ENCODE results near the gene MACROD2.

Gene MACROD2

GRCh38 chr20:14507711-14508110 lies 512.4 kb downstream of the MACROD2 start (continued):
- TF ChIP-seq ZBTB10 (tag by site-specific recombination; IDR thresholded peaks at IDR 0.05) (no peak), ZNF133 (tag by site-specific recombination; IDR thresholded peaks at IDR 0.05) (no peak)

- Histone ChIP-seq H3K9me3 (ENCODE audit: control insufficient read depth, insufficient read depth, low read depth, low read length) (no peaks in the 10 kb centered on the region), H3K27ac (ENCODE audit: extremely low read depth, low read depth, low read length) (no peak overlapping the region), H3K4me1 (ENCODE audit: control insufficient read depth, insufficient read depth, low read length) (no peaks in the 10 kb centered on the region; the same call in 1 of the 2 replicates), H3K4me3 (ENCODE audit: low read depth, low read length) (no peak overlapping the region), H3K36me3 (ENCODE audit: control insufficient read depth in 2 of 2, insufficient read depth in 1 of 2, low read length in 2 of 2) (no peaks in the 10 kb centered on the region)
- TF ChIP-seq PRDM10 (tag by site-specific recombination; IDR thresholded peaks at IDR 0.05) (no peak), ZNF571 (tag by site-specific recombination; IDR thresholded peaks at IDR 0.05) (no peak), ZFP37 (tag by site-specific recombination; IDR thresholded peaks at IDR 0.05) (no peak), ZNF830 (tag by site-specific recombination; IDR thresholded peaks at IDR 0.05; ENCODE audit: low read depth) (no peak), ZNF623 (tag by site-specific recombination; IDR thresholded peaks at IDR 0.05) (no peak), ZNF350 (tag by site-specific recombination; IDR thresholded peaks at IDR 0.05) (no peak), WT1 (tag by site-specific recombination; IDR thresholded peaks at IDR 0.05) (no peak), BCL11A (tag by site-specific recombination; IDR thresholded peaks at IDR 0.05; ENCODE audit: low read depth) (no peak), ZNF670 (tag by site-specific recombination; IDR thresholded peaks at IDR 0.05; ENCODE audit: low read depth) (no peak), ZNF48 (tag by site-specific recombination; IDR thresholded peaks at IDR 0.05) (no peak), ZNF239 (tag by site-specific recombination; IDR thresholded peaks at IDR 0.05) (no peak), ZNF777 (tag by site-specific recombination; IDR thresholded peaks at IDR 0.05; ENCODE audit: borderline replicate concordance) (no peak), OSR2 (tag by site-specific recombination; IDR thresholded peaks at IDR 0.05) (no peak)
- ChIA-PET CTCF (interaction anchor here (0.6 kb wide), 1 partner anchor 426 kb away, joined by 3 read pairs; no protein-coding TSS in a partner anchor), POLR2A (no interaction called here)
These were observed 515.0 kb downstream of the MACROD2 start for GRCh38 chr20:14510341-14510740.

GRCh38 chr20:14512839-14513238 lies 517.5 kb downstream of the MACROD2 start:
- TF ChIP-seq ZNF19 (tag by site-specific recombination; IDR thresholded peaks at IDR 0.05; ENCODE audit: low read depth) (no peak), HOXD13 (CRISPR knock-in tag; IDR thresholded peaks at IDR 0.05; ENCODE audit: borderline replicate concordance) (no peak), ZNF530 (tag by site-specific recombination; IDR thresholded peaks at IDR 0.05; ENCODE audit: low read depth) (no peak), PRDM2 (tag by site-specific recombination; IDR thresholded peaks at IDR 0.05; ENCODE audit: borderline replicate concordance) (no peak), PRDM6 (tag by site-specific recombination; IDR thresholded peaks at IDR 0.05) (peak; percentile 36; the same call in 1 of the 2 replicates)
- Histone ChIP-seq H3K27ac (ENCODE audit: extremely low read depth, low read depth, low read length) (no peak overlapping the region), H3K4me1 (ENCODE audit: control insufficient read depth, insufficient read depth, low read length) (no peaks in the 10 kb centered on the region; the same call in 1 of the 2 replicates), H3K36me3 (ENCODE audit: control insufficient read depth in 2 of 2, insufficient read depth in 1 of 2, low read length in 2 of 2) (no peaks in the 10 kb centered on the region), H3K9me3 (ENCODE audit: control insufficient read depth, insufficient read depth, low read depth, low read length) (no peaks in the 10 kb centered on the region), H3K4me3 (ENCODE audit: low read depth, low read length) (no peak overlapping the region)
- CTCF ChIA-PET, result no interaction called here
- POLR2A ChIA-PET, result no interaction called here
